ENCODE results near the gene BRSK2.

BRSK2 gene

GRCh38 chr11:1488575-1489180 is 98.9 kb downstream of the BRSK2 start:
- H3K4me1 Mint-ChIP-seq = peaks cover 25% of the 10 kb centered on the region
- H3K27me3 Mint-ChIP-seq (ENCODE audit: low read depth, poor library complexity) = no peaks in the 10 kb centered on the region
- H3K9me3 Mint-ChIP-seq = peaks cover 10% of the 10 kb centered on the region
- no peak overlapping the region for H3K27ac Mint-ChIP-seq
- no peak for TF ChIP-seq CTCF (IDR thresholded peaks at IDR 0.05)
- no peak overlapping the region for H3K4me3 Mint-ChIP-seq
- H3K36me3 Mint-ChIP-seq (ENCODE audit: low read depth) = no peaks in the 10 kb centered on the region
- no peak for DNase-seq

GRCh38 chr11:1490651-1491050 is 100.9 kb downstream of the BRSK2 start:
- no peak for DNase-seq
- Mint-ChIP-seq H3K27ac (no peak overlapping the region), H3K27me3 (ENCODE audit: low read depth, poor library complexity) (no peaks in the 10 kb centered on the region), H3K4me1 (peaks cover 17% of the 10 kb centered on the region), H3K36me3 (ENCODE audit: low read depth) (peaks cover 1% of the 10 kb centered on the region), H3K4me3 (no peak overlapping the region), H3K9me3 (peaks cover 26% of the 10 kb centered on the region)
- TF ChIP-seq CTCF (IDR thresholded peaks at IDR 0.05) = no peak

GRCh38 chr11:1491379-1491778 is 101.6 kb downstream of the BRSK2 start:
- no peak for DNase-seq
- peaks cover 8% of the 10 kb centered on the region for H3K36me3 Mint-ChIP-seq (ENCODE audit: low read depth)
- no peak for TF ChIP-seq CTCF (IDR thresholded peaks at IDR 0.05)
- peaks cover 33% of the 10 kb centered on the region for H3K9me3 Mint-ChIP-seq
- no peaks in the 10 kb centered on the region for H3K27me3 Mint-ChIP-seq (ENCODE audit: low read depth, poor library complexity)
- no peak overlapping the region for H3K27ac Mint-ChIP-seq
- H3K4me1 Mint-ChIP-seq = peaks cover 12% of the 10 kb centered on the region
- H3K4me3 Mint-ChIP-seq = no peak overlapping the region

GRCh38 chr11:1493650-1494244 is 104.0 kb downstream of the BRSK2 start:
- peaks cover 45% of the 10 kb centered on the region for H3K9me3 Mint-ChIP-seq
- peaks cover 25% of the 10 kb centered on the region for H3K36me3 Mint-ChIP-seq (ENCODE audit: low read depth)
- H3K27ac Mint-ChIP-seq = no peak overlapping the region
- no peak for DNase-seq
- H3K27me3 Mint-ChIP-seq (ENCODE audit: low read depth, poor library complexity) = peaks cover under 1% of the 10 kb centered on the region
- no peak overlapping the region for H3K4me3 Mint-ChIP-seq
- TF ChIP-seq CTCF (IDR thresholded peaks at IDR 0.05) = no peak
- peaks cover 5% of the 10 kb centered on the region for H3K4me1 Mint-ChIP-seq

GRCh38 chr11:1494650-1495049 is 104.9 kb downstream of the BRSK2 start:
- no peak for TF ChIP-seq CTCF (IDR thresholded peaks at IDR 0.05)
- Mint-ChIP-seq H3K27ac (no peak overlapping the region), H3K4me3 (no peak overlapping the region), H3K27me3 (ENCODE audit: low read depth, poor library complexity) (peaks cover 3% of the 10 kb centered on the region), H3K4me1 (no peaks in the 10 kb centered on the region), H3K36me3 (ENCODE audit: low read depth) (peaks cover 30% of the 10 kb centered on the region), H3K9me3 (peaks cover 49% of the 10 kb centered on the region)
- no peak for DNase-seq

All from nephron progenitor cell (in vitro differentiated cells).